ENCODE results near the gene RAD51D. TPM values are rescaled to one million over a fixed set of nuclear protein-coding genes. Genes with fewer than 3 reads are reported as not detected.

Gene RAD51D
- polyA plus RNA-seq, 1 of the 3 experiments (the other 2 are of a cell fraction): 11.6 TPM

GRCh38 chr17:35086164-35086563, 33.5 kb downstream of the RAD51D start:
- Histone ChIP-seq H3K79me2 (ENCODE audit: insufficient read depth) (peaks cover 62% of the 10 kb centered on the region), H3K27ac (ENCODE audit: low read depth in 2 of 2, low read length in 1 of 2) (peak overlapping the region in 1 of 2 experiments; percentile 60; a peak in 1 of 4 replicates), H3K27me3 (ENCODE audit: insufficient read depth) (no peaks in the 10 kb centered on the region), H3K9ac (no peak overlapping the region), H3K36me3 (replicated peaks in 1 of 2; ENCODE audit: control insufficient read depth in 1 of 2, insufficient read depth in 2 of 2, low read length in 1 of 2) (peaks cover 0 to 1% of the 10 kb centered on the region in 2 experiments), H2AFZ (ENCODE audit: low read depth) (no peak overlapping the region), H3K4me1 (ENCODE audit: control insufficient read depth in 1 of 2, insufficient read depth in 2 of 2, low read depth in 1 of 2, low read length in 1 of 2) (peaks cover 21 to 36% of the 10 kb centered on the region in 2 experiments), H4K20me1 (ENCODE audit: insufficient read depth) (peaks cover 6% of the 10 kb centered on the region), H3K9me2 (no peaks in the 10 kb centered on the region), H3K9me3 (no peaks in the 10 kb centered on the region), H3K4me2 (no peak overlapping the region; the same call in 1 of the 2 replicates), H3K4me3 (ENCODE audit: low read depth in 2 of 2, low read length in 1 of 2) (no peak overlapping the region), H3F3A (replicated peaks; ENCODE audit: insufficient read depth) (peaks cover 33% of the 10 kb centered on the region)
- POLR2A ChIA-PET: no interaction called here
- no peak for DNase-seq
- TF ChIP-seq MEF2A (IDR thresholded peaks at IDR 0.05; ENCODE audit: borderline replicate concordance, low read depth): no peak
- TF ChIP-seq ELF1 (IDR thresholded peaks at IDR 0.05): no peak
- no peak for TF ChIP-seq NFIC (IDR thresholded peaks at IDR 0.05; ENCODE audit: borderline replicate concordance)
- TF ChIP-seq EP300 (IDR thresholded peaks at IDR 0.05; ENCODE audit: borderline replicate concordance in 1 of 2, low read depth in 1 of 2, low read length in 1 of 2): no peak
- 99% methylated on average over 8 of the region's 8 CpGs for WGBS (ENCODE audit: low lambda C conversion rate)
- CTCF ChIA-PET: interaction anchor here (1.1 kb wide), 1 partner anchor 34 kb away, joined by 3 read pairs; the partner anchor contains the start of gene RAD51D

- Histone ChIP-seq H3F3A (replicated peaks; ENCODE audit: insufficient read depth) (peaks cover 33% of the 10 kb centered on the region), H3K79me2 (ENCODE audit: insufficient read depth) (peaks cover 73% of the 10 kb centered on the region), H3K36me3 (replicated peaks in 1 of 2; ENCODE audit: control insufficient read depth in 1 of 2, insufficient read depth in 2 of 2, low read length in 1 of 2) (peaks cover 0 to 4% of the 10 kb centered on the region in 2 experiments), H3K9me2 (no peaks in the 10 kb centered on the region), H3K27ac (ENCODE audit: low read depth in 2 of 2, low read length in 1 of 2) (peak overlapping the region in 1 of 2 experiments; percentile 60; a peak in 2 of 4 replicates), H3K9me3 (no peaks in the 10 kb centered on the region), H4K20me1 (ENCODE audit: insufficient read depth) (peaks cover 6% of the 10 kb centered on the region), H2AFZ (ENCODE audit: low read depth) (no peak overlapping the region), H3K4me2 (peak overlapping the region; percentile 47), H3K27me3 (ENCODE audit: insufficient read depth) (no peaks in the 10 kb centered on the region), H3K4me1 (ENCODE audit: control insufficient read depth in 1 of 2, insufficient read depth in 2 of 2, low read depth in 1 of 2, low read length in 1 of 2) (peaks cover 21 to 36% of the 10 kb centered on the region in 2 experiments), H3K9ac (peak overlapping the region; percentile 24; the same call in 1 of the 2 replicates), H3K4me3 (ENCODE audit: low read depth in 2 of 2, low read length in 1 of 2) (0 out of 4 replicates have a peak overlapping the region, but pooled peaks of 1 of the 2 experiments have one; percentile 1)
- 3% methylated on average over 2 of the region's 2 CpGs for WGBS (ENCODE audit: low lambda C conversion rate)
- ChIA-PET POLR2A (no interaction called here), CTCF (interaction anchor here (1.2 kb wide), 1 partner anchor 86 kb away, joined by 3 read pairs; no protein-coding TSS in a partner anchor)
- DNase-seq: no peak
- TF ChIP-seq NFIC (IDR thresholded peaks at IDR 0.05; ENCODE audit: borderline replicate concordance): peak; percentile 54; the same call in 1 of the 2 replicates
- no peak for TF ChIP-seq MEF2A (IDR thresholded peaks at IDR 0.05; ENCODE audit: borderline replicate concordance, low read depth)
- TF ChIP-seq IRF3 (IDR thresholded peaks at IDR 0.05; ENCODE audit: low read depth, low read length): no peak
- peak; percentile 19; the same call in 1 of the 2 replicates for TF ChIP-seq POLR2AphosphoS5 (IDR thresholded peaks at IDR 0.05; ENCODE audit: low read depth, low read length)
- peak; percentile 86; the same call in 1 of the 2 replicates for TF ChIP-seq RXRA (IDR thresholded peaks at IDR 0.05; ENCODE audit: borderline replicate concordance, low read depth)
- TF ChIP-seq NRF1 (IDR thresholded peaks at IDR 0.05; ENCODE audit: low read depth, low read length): no peak
- peak in 1 of 2 experiments; percentile 62; a peak in 1 of 4 replicates for TF ChIP-seq EP300 (IDR thresholded peaks at IDR 0.05; ENCODE audit: borderline replicate concordance in 1 of 2, low read depth in 1 of 2, low read length in 1 of 2)
- no peak for TF ChIP-seq ZBTB33 (IDR thresholded peaks at IDR 0.05; ENCODE audit: borderline replicate concordance, low read depth)
- peak; percentile 69; the same call in 1 of the 2 replicates for TF ChIP-seq TCF12 (IDR thresholded peaks at IDR 0.05)
- TF ChIP-seq GABPA (IDR thresholded peaks at IDR 0.05; ENCODE audit: low read depth): no peak
- TF ChIP-seq ELF1 (IDR thresholded peaks at IDR 0.05): 0 out of 2 replicates have a peak, but pooled peaks have one; percentile 13
- TF ChIP-seq JUND (IDR thresholded peaks at IDR 0.05): peak; percentile 84
- TF ChIP-seq FOXM1 (IDR thresholded peaks at IDR 0.05; ENCODE audit: low read depth): 0 out of 2 replicates have a peak, but pooled peaks have one; percentile 45
- no peak for TF ChIP-seq RAD21 (IDR thresholded peaks at IDR 0.05; ENCODE audit: low read length)
- TF ChIP-seq TEAD4 (IDR thresholded peaks at IDR 0.05; ENCODE audit: borderline replicate concordance, insufficient read depth): 0 out of 2 replicates have a peak, but pooled peaks have one; percentile 18
- TF ChIP-seq REST (IDR thresholded peaks at IDR 0.05; ENCODE audit: low read depth, low read length): no peak
- TF ChIP-seq FOSL2 (IDR thresholded peaks at IDR 0.05; ENCODE audit: borderline replicate concordance, low read depth): peak; percentile 89
- no peak for TF ChIP-seq USF2 (IDR thresholded peaks at IDR 0.05; ENCODE audit: borderline replicate concordance, low read depth, low read length)
These were observed 34.7 kb downstream of the RAD51D start for GRCh38 chr17:35084987-35085386.
